Loucy (cell line): ENCODE results near the gene FRMD8.

Experiments used
- EZH2phosphoT487 ChIP-seq: fragments of 200-600 bp; IDR thresholded peaks from 2 replicates; pipeline ENCODE4 v1.6.1; 2018; ENCODE audit warnings: antibody characterized with exemption, mild to moderate bottlenecking, moderate library complexity, borderline replicate concordance
- TF ChIP-seq, protein P1 (sequence below): fragments of 200-600 bp; sonication (generic); conservative IDR thresholded peaks from 2 replicates; pipeline ENCODE4 v1.5.1; 2014; ENCODE audit warnings: mild to moderate bottlenecking, antibody characterized with exemption, low read length

GRCh38 chr11:65377036-65377435, 9.4 kb upstream of the FRMD8 start:
- TF ChIP-seq, protein P1, sequence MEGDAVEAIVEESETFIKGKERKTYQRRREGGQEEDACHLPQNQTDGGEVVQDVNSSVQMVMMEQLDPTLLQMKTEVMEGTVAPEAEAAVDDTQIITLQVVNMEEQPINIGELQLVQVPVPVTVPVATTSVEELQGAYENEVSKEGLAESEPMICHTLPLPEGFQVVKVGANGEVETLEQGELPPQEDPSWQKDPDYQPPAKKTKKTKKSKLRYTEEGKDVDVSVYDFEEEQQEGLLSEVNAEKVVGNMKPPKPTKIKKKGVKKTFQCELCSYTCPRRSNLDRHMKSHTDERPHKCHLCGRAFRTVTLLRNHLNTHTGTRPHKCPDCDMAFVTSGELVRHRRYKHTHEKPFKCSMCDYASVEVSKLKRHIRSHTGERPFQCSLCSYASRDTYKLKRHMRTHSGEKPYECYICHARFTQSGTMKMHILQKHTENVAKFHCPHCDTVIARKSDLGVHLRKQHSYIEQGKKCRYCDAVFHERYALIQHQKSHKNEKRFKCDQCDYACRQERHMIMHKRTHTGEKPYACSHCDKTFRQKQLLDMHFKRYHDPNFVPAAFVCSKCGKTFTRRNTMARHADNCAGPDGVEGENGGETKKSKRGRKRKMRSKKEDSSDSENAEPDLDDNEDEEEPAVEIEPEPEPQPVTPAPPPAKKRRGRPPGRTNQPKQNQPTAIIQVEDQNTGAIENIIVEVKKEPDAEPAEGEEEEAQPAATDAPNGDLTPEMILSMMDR: no peak
- TF ChIP-seq EZH2phosphoT487: no peak
